Stimulated activated CD4-positive, alpha-beta T cell treated with anti-CD3 and anti-CD28 coated beads, Interleukin-4, amount 100 ng/mL, for 24 hours (primary cell): ENCODE data around the gene WDR12.
"Not testable (repeated sequence)": the region's sequence is repeated elsewhere in the genome, so short reads cannot be mapped to it uniquely, and the experiment has no call there.

Experiments used
- DNase-seq: peaks from one replicate; pipeline ENCODE4 v3.0.0-alpha.2; 2020

Gene WDR12

DNA sequence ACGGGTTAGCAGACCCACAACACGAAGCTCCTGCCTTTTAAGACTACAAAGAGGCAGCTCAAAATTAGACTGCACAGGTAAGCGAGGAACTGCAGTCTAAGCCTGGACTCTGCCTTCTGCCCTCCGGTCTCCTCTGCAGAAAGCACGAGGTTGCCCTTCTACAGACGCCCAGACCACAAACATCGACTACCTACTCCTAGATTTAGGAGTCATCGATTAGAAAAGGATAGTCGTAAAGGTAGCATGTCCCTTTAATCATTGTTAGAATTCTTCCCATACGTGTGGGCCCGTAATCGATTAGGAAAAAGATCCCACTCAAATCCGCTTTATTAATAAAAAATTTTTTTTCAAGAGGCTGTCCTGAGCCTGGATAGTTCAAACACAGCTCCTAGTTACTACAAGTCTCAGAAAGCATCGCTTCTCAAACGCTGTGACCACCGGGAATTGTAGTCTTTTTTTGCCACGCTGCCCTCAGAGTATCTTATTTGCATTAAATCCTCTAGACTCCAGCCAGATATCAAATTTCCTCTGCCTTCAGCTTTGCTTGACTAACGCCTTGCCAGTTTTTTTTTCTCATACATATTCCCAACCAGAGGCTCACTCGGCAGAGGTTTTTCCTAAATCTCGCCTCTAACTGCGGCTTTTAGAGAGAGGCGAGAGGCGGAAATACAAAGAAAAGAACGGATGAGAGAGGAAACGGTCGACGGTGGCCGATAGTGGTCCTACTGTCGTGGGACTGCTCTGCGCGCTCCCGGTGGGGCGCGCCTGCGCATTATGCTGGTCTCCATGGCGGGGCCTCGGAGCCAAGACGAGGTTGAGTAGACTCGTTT is at the start of gene WDR12, which contains the start of gene CARF:
TSS of gene WDR12 (minus strand) at position 162 of the 830 bp plus-strand sequence. CDS start 197 bp downstream, outside the sequence.
TSS of gene CARF (plus strand) at position 764 of the 830 bp plus-strand sequence. CDS start 29,628 bp downstream, outside the sequence.
- DNase-seq = peak; percentile 91

DNA sequence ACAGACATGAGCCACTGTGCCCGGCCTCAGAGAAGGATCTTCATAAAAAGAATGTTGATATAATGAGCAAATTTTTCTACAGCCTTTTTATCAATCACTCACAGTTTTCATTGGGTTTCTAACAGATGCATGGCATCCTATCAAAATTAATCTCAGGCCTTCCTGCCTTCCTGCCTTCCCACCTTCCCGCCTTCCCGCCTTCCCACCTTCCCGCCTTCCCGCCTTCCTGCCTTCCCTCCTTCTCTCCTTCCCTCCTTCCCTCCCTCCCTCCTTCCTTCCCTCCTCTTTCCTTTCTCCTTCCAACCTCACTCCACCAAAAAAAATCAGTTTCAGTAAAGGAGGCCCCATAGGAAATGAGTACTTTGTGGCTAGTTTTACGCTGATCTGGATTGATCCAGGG is 49.1 kb upstream of the WDR12 start:
- DNase-seq = no peak

DNA sequence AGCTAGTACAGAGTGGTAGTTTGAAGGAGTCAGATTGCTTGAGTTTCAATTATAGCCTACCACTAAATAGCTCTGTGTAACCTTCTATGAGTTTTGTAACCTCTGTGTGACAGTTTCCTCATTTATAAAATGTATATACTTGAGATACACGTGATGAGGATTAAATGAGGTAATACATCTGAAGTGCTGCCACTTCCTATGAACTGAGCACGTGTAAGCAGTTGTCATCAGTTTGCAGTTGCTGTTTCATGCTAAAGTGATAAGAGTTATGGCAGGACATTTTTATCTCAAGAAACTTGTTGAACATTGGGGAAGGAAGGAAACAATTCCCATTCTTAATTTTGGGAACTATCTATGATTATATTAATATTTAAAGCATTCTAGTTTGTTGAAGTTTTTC is 39.1 kb upstream of the WDR12 start:
- no peak for DNase-seq

DNA sequence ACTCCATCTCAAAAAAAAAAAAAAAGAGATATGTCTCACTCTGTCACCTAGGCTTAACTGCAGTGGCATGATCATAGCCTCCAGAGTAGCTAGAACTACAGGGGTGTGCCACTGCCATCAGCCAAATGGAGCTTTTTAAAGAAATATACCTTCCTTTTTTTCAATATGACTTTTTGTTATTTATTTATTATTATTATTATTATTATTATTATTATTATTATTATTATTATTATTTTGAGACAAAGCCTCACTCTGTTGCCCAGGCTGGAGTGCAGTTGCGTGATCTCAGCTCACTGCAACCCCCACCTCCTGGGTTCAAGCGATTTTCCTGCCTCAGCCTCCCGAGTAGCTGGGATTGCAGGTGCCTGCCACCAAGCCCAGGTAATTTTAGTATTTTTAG is 37.9 kb upstream of the WDR12 start:
- not testable (repeated sequence) for DNase-seq

DNA sequence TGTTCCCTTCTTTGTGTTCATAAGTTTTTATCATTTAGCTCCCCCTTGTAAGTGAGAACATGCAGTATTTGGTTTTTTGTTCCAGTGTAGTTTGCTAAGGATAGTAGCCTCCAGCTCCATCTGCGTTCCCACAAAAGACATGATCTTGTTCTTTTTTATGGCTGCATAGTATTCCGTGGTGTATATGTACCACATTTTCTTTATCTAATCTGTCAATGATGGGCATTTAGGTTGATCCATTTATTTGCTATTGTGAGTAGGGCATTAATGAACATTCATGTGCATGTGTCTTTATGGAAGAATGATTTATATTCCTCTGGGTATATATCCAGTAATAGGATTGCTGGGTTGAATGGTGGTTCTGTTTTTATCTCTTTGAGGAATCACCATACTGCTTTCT is 34.0 kb upstream of the WDR12 start:
- no peak for DNase-seq

DNA sequence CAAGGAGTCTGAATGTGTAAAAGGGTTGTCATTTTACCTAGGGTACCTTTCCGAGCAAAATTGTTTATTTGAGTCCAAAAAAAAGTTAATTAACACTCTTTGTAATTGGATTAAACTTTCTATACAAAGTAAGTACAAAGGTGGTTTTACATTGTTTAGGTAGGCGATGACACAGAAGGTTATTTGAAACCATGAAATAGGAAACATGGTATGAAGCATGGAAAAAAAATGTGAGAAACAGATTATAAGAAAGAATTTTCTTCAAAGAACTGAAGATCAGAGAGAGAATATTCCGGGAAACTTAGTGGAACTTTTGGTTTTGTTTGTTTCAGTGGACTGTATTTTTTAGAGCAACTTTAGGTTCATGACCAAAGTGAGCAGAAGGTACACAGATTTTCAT is 33.3 kb upstream of the WDR12 start:
- DNase-seq = no peak

DNA sequence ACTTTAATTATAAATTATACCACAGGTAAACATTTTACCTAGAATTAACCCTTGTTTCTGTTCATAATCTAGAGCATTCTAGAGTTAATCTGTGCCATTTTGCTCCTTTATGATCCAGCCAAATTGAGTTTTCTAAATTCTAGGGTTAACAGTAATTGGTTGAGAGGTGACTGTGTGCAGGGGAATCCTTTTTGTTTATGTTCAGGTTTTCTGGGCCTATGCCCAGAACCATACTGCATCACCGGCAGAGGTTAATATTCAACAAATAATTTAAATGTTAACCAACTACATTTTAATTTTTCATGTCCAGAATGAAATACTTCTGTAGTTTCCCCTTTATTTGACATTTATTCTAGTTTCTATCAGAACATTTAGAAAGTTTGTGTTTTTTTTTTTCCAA is 32.9 kb upstream of the WDR12 start:
- DNase-seq = no peak

DNA sequence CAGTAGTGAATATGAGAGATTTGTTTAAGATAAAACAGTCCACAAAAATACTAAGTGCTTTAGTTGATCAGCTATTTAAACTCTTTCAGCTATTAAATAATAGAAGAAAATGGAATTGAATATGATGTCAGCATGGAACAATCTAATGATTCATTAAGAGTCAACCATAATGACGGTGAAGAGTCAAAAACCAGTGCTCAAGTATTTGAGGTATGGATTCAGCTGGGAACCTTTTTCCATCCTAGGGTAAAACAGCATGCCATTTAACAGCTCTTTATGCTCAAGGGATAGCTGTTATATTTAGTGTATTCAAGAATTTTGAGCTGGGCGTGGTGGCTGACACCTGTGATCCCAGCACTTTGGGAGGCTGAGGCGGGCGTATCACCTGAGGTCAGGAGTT is 30.3 kb upstream of the WDR12 start:
- DNase-seq = no peak

DNA sequence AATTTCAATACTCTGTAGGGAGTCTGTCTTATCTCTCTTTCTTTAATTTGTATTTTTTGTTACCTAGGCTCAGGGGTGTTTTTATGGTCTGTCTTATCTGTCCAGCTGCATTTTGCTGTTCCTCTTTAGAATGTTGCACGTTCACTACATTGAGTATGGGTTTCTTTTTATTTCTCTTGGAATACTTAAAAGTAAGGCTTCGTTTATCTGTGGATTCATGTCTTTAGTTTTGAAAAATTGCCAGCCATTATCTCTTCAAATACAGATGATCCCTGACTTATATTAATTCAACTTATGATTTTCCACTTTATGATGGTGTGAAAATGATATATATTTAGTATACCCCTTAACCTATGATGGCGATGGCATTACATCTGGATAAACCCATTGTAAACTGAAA is 27.5 kb upstream of the WDR12 start:
- DNase-seq = no peak

DNA sequence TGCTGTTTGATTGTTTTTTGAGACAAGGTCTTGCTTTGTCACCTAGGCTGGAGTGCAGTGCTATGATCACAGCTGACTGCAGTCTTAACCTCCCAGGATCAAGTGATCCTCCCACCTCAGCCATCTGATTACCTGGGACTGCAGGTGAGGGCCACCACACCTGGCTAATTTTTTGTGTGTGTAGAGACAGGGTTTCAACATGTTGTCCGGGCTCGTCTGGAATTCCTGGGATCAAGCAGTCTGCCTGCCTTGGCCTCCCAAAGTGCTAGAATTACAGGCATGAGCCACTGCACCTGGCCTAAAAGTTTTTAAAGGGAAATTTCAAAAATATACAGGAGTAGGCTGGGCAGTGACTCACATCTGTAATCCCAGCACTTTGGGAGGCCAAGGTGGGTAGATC is 23.0 kb upstream of the WDR12 start:
- no peak for DNase-seq

DNA sequence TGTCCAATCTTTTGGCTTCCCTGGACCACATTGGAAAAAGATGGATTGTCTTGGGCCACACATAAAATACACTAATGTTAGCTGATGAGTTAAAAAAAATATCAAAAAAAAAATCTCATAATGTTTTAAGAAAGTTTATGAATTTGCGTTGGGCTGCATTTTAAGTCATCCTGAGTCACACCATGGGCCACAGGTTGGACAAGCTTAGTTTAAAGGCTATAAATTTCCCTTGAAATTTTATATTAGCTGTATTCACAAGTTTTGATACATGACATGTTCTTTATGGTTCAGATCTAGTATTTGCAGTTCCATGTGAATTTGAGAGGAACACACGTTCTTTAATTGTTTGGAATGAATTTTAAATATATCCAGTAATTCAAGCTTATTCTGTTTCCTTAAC is 22.5 kb upstream of the WDR12 start:
- no peak for DNase-seq

DNA sequence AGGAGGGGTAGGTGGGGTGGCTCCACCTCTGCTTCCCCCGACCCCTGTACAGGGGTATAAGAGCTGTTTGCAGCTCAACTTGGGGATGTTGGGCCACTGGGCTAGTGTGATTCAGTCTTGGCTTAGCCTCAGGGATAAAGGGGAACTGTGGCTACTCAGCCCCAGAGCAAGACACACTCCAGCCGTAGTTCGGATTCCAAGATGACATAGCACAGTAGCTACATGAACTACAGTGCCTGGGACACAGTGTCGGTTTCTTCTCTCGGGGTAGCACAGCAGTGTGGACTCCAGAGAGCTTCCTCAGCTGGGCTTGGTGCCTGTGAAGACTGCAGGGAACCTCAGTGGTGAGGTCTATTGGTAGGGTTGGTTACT is 21.7 kb upstream of the WDR12 start:
- DNase-seq = no peak

DNA sequence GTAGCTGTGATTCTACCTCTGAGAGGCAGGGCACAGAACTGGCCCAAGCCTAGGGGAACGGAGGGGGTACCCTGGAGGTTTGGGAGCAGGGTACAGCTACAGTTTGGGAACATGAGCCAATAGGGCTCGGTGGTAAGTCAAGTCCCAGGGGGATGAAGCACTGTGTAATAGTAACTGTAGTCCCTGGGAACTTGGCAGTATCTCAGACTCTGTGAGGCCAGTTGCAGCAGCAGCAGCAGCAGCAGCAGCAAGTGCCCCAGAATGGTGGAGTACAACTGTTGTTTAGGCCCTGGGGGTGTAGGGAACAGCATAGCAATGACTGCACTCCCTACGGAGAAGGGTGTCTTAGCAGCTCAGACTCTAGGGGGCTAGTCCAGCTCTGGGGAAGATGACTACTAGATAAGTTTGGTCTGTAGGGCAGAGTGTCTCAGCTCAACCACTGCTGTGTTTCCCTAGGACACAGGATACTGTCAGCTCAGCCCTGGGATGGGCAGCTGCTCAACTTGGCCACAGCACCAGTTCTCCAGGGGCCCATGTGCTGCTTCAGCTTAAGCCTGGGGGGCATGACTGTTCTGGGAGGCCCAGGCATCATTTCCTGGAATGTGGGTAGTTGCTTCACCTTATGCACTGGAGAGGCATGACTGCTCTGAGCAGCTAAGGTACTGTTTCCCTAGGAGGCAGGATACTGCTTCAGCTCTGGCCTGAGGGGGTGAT is 21.1 kb upstream of the WDR12 start:
- no peak for DNase-seq

DNA sequence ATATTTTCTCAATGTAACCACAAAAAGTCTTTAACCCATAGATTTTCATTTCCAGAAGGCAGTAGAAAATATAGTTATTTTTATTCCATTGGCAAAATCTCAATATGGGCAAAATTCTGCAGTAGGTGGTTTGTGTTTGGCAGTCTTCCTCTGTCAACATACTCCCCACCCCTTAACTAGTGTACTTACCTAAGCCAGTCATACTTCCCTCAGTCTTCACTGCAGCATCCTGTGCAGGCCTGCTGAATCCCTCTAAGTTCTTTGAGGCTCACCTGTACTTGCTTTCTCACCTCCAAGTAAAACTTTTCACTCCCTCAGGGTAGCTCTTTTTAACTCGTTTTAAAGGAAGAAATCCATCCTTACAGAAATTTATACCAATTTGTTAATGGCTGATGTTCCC is 7.4 kb upstream of the WDR12 start:
- DNase-seq = no peak

DNA sequence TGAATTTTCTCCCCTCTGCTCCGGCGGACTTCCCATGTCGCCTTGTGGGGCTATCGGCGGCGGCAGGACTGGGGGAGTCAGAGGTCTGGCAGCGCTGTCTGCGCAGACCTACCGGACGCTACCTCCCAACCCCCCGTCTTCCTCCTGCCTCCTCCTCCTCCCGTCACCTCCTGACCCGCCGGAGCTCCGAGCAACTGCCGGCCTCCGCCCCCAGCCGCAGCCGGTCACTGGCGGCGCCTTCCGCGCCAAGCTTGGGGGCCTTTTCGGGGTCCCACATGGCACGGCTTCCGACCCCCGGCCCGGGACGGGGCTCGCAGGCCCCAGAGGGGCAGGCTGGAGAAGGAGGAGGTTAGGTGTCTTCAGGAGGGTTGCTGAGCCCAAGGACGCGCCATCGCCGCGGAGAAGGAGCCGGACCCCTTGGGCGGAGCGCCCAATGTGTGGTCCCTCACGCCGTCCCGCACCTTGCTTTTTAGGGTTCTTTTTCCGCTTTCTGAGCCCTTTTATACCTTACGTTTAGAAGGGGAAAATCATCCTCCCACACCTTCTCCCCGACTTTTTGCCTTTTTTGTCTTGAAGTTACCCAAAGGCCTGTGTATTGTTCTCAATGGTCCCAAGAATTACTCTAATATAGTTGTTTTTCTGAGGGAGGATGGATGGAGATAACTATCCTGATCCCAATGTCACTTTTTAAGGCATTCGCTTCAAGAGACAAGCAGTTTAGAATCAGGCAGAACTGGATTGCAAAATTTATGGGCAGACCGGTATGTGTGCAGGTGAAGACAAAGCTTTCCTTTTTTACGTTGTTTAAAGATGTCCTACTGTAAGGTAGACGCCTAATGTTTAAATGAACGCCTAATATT is 1.1 kb upstream of the WDR12 start:
- DNase-seq = not testable (repeated sequence)

DNA sequence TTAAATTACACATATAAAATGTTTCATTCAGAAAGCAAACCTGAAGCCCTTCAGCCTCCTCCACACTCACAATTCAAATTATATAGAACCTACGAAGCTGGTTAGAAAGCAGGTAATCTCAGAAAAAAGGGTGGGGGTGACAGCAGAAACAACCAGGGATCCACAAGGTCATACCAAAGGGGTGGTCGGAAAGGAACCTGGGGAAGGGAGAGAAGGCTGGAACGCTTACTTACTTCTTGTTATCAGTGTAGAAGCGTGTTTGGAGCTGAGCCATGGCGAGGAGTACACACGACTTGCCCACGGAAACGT is 316 bp downstream of the WDR12 start:
- DNase-seq = no peak

DNA sequence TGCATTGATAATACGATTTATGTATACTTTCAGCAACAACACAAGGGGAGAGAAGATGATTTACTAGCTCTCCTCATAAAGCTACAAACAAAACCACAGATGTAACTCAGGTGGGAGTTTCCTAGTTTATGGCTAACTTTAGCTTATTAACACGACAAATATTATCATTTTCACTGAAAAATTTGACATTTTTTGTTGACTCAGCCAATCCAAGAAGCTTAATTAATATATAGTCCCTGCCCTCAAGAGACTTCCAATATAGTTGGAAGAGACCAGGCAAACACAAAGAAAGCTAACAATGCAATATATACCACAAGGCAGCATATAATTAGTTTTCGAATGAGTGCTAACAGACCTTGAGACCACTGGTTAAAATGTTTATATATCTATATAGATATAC is 775 bp downstream of the WDR12 start:
- DNase-seq = no peak

DNA sequence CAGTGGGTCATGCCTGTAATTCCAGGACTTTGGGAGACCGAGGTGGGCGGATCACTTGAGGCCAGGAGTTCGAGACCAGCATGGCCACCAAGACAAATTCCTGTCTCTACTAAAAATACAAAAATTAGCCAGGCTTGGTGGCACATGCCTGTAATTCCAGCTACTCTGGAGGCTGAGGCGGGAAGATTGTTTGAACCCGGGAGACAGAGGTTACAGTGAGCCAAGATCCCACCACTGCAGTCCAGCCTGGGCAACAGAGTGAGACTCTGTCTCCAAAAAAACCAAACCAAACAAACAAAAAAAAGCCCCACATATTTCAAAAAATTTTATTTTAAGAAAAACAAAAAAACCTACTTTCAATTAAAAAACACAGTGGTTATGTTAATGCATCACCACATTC is 1.2 kb downstream of the WDR12 start:
- DNase-seq = not testable (repeated sequence)

DNA sequence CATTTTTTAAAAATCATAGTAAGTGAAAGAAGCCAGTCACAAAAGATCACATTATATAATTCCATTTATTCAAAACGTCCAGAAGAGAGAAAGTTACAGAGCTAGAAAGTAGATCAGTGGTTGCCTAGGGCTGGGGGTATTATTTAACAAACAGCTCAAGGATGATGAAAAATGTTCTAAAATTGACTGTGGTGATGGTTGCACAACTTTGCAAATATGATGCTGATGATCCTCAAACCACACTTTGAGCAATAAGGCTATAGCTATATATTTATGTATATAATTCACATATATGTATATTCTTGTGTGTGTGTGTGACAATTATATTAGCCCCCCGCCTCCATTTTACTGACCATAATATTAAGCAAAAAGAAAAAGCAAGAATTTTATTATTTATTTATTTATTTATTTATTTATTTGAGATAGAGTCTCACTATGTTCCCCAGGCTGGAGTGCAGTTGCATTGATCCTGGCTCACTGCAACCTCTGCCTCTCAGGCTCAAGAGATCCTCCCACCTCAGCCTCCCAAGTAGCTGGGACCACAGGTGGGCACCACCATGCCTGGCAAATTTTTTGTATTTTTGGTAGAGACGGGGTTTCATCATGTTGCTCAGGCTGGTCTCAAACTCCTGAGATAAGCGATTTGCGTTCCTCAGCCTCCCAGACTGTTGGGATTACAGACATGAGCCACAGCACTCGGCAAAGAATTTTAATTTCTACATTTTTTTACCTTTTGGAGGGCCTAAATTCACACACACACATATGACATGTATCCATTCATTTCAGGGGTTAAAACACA is 1.9 kb downstream of the WDR12 start:
- no peak for DNase-seq

DNA sequence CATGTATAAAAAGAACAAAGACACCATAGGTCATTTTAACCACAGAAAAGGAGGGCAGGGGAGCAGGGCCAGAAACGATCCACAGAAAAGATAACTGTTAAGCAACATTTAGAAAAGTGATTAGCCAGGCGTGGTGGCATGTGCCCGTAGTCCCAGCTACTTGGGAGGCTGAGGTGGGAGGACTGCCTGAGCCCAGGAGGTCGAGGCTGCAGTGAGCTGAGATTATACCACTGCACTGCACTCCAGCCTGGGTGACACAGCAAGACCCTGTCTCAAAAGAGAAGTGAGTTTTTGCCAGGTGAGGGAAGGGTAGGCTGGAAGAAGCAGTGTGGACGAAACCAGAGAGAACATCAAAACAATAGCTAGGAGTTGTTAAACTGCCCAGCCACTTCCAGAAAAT is 3.3 kb downstream of the WDR12 start:
- no peak for DNase-seq

DNA sequence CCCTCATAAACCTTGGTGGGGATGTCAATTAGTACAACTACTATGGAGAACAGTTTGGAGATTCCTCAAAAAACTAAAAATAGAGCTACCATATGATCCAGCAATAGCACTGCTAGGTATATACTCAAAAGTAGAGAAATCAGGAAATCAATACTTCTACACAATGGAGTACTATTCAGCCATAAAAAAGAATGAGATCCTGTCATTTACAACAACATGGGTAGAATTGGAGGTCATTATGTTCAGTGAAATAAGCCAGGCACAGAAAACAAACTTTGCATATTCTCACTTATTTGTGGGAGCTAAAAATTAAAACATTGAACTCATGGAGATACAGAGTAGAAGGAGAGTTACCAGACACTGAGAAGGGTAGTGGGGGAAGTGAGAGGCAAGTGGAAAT is 6.0 kb downstream of the WDR12 start:
- DNase-seq = not testable (repeated sequence)

DNA sequence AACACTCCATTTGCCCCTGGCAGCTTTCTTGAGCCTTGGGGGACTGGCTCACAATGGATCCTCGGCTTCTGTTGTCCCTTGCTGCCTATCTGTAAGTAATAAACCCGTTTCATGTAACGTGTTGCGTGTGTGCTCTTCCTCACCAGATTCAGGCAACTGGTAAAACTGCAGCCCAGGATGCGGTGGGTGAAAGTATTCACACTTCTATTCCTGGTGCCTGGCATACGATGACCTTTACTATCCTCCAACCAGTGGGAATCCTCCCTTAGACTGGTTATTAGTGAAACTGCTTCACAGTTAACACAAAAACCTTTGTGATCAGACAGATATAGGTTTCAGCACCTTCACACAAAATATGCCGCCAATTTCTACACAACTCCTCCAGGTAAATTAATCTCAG is 26.3 kb downstream of the WDR12 start:
- no peak for DNase-seq
